ENCODE measurements around the gene DHDH. TPM values are rescaled to one million over a fixed set of nuclear protein-coding genes. Genes with fewer than 3 reads are reported as not detected.

Gene DHDH
- total and polyA plus RNA-seq, 2 of the 13 experiments (the other 11 are each of a cell fraction or from before 2014, with no cell fraction given), result 0.13 to 0.91 TPM

DNA sequence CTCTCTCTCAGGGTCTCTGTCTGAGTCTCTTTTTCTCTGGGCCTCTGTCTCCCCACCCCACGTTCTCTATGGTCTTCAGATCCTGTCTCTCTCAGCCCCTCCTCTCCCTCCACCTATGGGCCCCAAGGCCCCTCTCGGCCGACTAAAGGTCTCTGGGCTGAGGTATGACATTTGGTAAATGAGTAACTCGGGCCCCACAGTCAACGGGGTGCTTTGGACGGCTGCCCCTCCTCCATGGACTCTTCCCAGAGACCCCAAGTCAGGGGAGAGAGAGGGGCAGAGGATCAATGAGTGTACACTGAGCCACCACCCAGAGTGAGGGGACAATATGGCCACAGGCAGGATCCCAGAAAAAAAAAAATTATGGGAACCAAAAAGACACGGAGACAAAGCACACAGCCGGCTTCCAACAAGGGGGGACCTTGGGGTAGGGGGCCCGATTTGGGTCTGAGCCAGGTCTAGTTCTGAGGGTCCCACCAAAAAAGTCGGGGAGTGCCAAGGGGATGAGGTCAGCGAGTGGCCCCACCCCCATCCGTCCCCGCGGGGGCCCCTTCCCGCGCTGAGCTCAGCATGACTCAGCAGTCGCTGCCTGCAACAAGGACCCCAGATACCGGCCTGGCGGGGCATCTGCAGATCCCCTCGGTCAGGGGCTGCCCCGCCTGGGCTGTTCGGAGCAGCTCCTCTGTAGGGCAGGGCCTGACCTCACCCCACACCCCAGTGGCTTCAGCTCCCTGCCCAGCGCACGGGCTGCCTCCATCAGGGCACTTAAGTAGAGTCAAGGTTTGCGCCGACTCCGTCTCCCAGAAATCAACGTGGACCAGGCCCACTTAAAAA is 30.1 kb downstream of the DHDH start (continued):
- TF ChIP-seq MIER3 (CRISPR knock-in tag; IDR thresholded peaks at IDR 0.05; ENCODE audit: borderline replicate concordance) (no peak), CREBL2 (CRISPR knock-in tag; IDR thresholded peaks at IDR 0.05; ENCODE audit: borderline replicate concordance) (no peak), KDM1A (CRISPR knock-in tag; IDR thresholded peaks at IDR 0.05) (no peak), ZC3H13 (CRISPR knock-in tag; IDR thresholded peaks at IDR 0.05) (peak; percentile 74), ZNF773 (CRISPR knock-in tag; IDR thresholded peaks at IDR 0.05; ENCODE audit: borderline replicate concordance) (no peak), HDAC2 (CRISPR knock-in tag; IDR thresholded peaks at IDR 0.05) (peak; percentile 81; the same call in 1 of the 2 replicates), HNF4A (CRISPR knock-in tag; IDR thresholded peaks at IDR 0.05) (peak; percentile 85), GABPA (IDR thresholded peaks at IDR 0.05; ENCODE audit: low read depth, low read length) (no peak), GABPA (CRISPR knock-in tag; IDR thresholded peaks at IDR 0.05; ENCODE audit: low read depth) (no peak; the same call in 1 of the 2 replicates), ZBTB8A (CRISPR knock-in tag; IDR thresholded peaks at IDR 0.05; ENCODE audit: borderline replicate concordance, low read depth) (no peak; the same call in 1 of the 2 replicates), ZFP41 (CRISPR knock-in tag; IDR thresholded peaks at IDR 0.05; ENCODE audit: borderline replicate concordance) (no peak), LCORL (IDR thresholded peaks at IDR 0.05) (no peak), LCORL (CRISPR knock-in tag; IDR thresholded peaks at IDR 0.05) (peak; percentile 90), ZNF234 (CRISPR knock-in tag; conservative IDR thresholded peaks at IDR 0.05) (0 out of 2 replicates have a peak, but pooled peaks have one; percentile 77), ZHX2 (IDR thresholded peaks at IDR 0.05; ENCODE audit: low read depth) (0 out of 2 replicates have a peak, but pooled peaks have one; percentile 14), ZHX2 (CRISPR knock-in tag; IDR thresholded peaks at IDR 0.05; ENCODE audit: borderline replicate concordance) (no peak)
- TF ChIP-seq, protein P1, sequence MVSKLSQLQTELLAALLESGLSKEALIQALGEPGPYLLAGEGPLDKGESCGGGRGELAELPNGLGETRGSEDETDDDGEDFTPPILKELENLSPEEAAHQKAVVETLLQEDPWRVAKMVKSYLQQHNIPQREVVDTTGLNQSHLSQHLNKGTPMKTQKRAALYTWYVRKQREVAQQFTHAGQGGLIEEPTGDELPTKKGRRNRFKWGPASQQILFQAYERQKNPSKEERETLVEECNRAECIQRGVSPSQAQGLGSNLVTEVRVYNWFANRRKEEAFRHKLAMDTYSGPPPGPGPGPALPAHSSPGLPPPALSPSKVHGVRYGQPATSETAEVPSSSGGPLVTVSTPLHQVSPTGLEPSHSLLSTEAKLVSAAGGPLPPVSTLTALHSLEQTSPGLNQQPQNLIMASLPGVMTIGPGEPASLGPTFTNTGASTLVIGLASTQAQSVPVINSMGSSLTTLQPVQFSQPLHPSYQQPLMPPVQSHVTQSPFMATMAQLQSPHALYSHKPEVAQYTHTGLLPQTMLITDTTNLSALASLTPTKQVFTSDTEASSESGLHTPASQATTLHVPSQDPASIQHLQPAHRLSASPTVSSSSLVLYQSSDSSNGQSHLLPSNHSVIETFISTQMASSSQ (IDR thresholded peaks at IDR 0.05; ENCODE audit: low read depth), result peak; percentile 98
- TF ChIP-seq, protein P1 (CRISPR knock-in tag; IDR thresholded peaks at IDR 0.05; ENCODE audit: borderline replicate concordance), result peak; percentile 99
- TF ChIP-seq, protein P2, sequence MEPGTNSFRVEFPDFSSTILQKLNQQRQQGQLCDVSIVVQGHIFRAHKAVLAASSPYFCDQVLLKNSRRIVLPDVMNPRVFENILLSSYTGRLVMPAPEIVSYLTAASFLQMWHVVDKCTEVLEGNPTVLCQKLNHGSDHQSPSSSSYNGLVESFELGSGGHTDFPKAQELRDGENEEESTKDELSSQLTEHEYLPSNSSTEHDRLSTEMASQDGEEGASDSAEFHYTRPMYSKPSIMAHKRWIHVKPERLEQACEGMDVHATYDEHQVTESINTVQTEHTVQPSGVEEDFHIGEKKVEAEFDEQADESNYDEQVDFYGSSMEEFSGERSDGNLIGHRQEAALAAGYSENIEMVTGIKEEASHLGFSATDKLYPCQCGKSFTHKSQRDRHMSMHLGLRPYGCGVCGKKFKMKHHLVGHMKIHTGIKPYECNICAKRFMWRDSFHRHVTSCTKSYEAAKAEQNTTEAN (CRISPR knock-in tag; conservative IDR thresholded peaks at IDR 0.05), result no peak
